Measurements from ENCODE around the gene KRTAP5-8.
"Not testable (repeated sequence)": the region's sequence is repeated elsewhere in the genome, so short reads cannot be mapped to it uniquely, and the experiment has no call there.

KRTAP5-8 gene

GRCh38 chr11:71507102-71507501 is 30.7 kb upstream of the KRTAP5-8 start:
- DNase-seq (ENCODE audit: low read depth in 2 of 2): no peak

- no peak for DNase-seq (ENCODE audit: low read depth in 2 of 2)
Observed at GRCh38 chr11:71518506-71519471, 19.0 kb upstream of the KRTAP5-8 start.

- no peak for DNase-seq (ENCODE audit: low read depth in 2 of 2)
Observed at GRCh38 chr11:71519546-71519945, 18.3 kb upstream of the KRTAP5-8 start.

GRCh38 chr11:71525188-71525937 is 12.5 kb upstream of the KRTAP5-8 start:
- no peak for DNase-seq (ENCODE audit: low read depth in 2 of 2)

- no peak for DNase-seq (ENCODE audit: low read depth in 2 of 2)
Observed at GRCh38 chr11:71525938-71526495, 11.8 kb upstream of the KRTAP5-8 start.

- not testable (repeated sequence) for DNase-seq (ENCODE audit: low read depth in 2 of 2)
Observed at GRCh38 chr11:71526796-71527575, 10.8 kb upstream of the KRTAP5-8 start, which contains the start of gene KRTAP5-7. TSS of gene KRTAP5-7 (plus strand) at chr11:71527267. CDS start at chr11:71527301, 34 bp downstream.

- no peak for DNase-seq (ENCODE audit: low read depth in 2 of 2)
Observed at GRCh38 chr11:71527576-71528210, 10.1 kb upstream of the KRTAP5-8 start.

- DNase-seq (ENCODE audit: low read depth in 2 of 2): no peak
Observed at GRCh38 chr11:71530602-71531001, 7.2 kb upstream of the KRTAP5-8 start.

- no peak for DNase-seq (ENCODE audit: low read depth in 2 of 2)
Observed at GRCh38 chr11:71532036-71532610, 5.7 kb upstream of the KRTAP5-8 start.

- DNase-seq (ENCODE audit: low read depth in 2 of 2): not testable (repeated sequence)
Observed at GRCh38 chr11:71534711-71535608, 2.9 kb upstream of the KRTAP5-8 start.

GRCh38 chr11:71535825-71536224 is 2.0 kb upstream of the KRTAP5-8 start:
- DNase-seq (ENCODE audit: low read depth in 2 of 2): no peak

GRCh38 chr11:71537537-71537936 is 288 bp upstream of the KRTAP5-8 start:
- DNase-seq (ENCODE audit: low read depth in 2 of 2): no peak

GRCh38 chr11:71538666-71538990 is 803 bp downstream of the KRTAP5-8 start:
- no peak for DNase-seq (ENCODE audit: low read depth in 2 of 2)

GRCh38 chr11:71539017-71539416 is 1.2 kb downstream of the KRTAP5-8 start:
- no peak for DNase-seq (ENCODE audit: low read depth in 2 of 2)

GRCh38 chr11:71539971-71540370 is 2.1 kb downstream of the KRTAP5-8 start:
- DNase-seq (ENCODE audit: low read depth in 2 of 2): not testable (repeated sequence)

GRCh38 chr11:71540521-71541304 is 2.9 kb downstream of the KRTAP5-8 start:
- DNase-seq (ENCODE audit: low read depth in 2 of 2): not testable (repeated sequence)

- no peak for DNase-seq (ENCODE audit: low read depth in 2 of 2)
Observed at GRCh38 chr11:71542382-71542781, 4.6 kb downstream of the KRTAP5-8 start.

- DNase-seq (ENCODE audit: low read depth in 2 of 2): peak in 1 of 2 donors; percentile 10
Observed at GRCh38 chr11:71542879-71543777, 5.3 kb downstream of the KRTAP5-8 start.

All from stimulated activated CD4-positive, alpha-beta T cell treated with anti-CD3 and anti-CD28 coated beads, Interleukin-15, amount 100 ng/mL, for 48 hours (primary cell).